Pulmonary artery endothelial cell (primary cell): Measurements from ENCODE around the gene LRGUK. TPM values are rescaled to one million over a fixed set of nuclear protein-coding genes. Genes with fewer than 3 reads are reported as not detected.
"Not testable (repeated sequence)": the region's sequence is repeated elsewhere in the genome, so short reads cannot be mapped to it uniquely, and the experiment has no call there.

Experiments
- DNase-seq: peaks from one replicate; pipeline ENCODE4 v3.0.0-alpha.2; 2011; ENCODE audit warnings: low read depth, low spot score
- total RNA-seq: library from RNA; depleted of rRNA; stranded (reverse); fragments of >200 nt; gene quantifications from 2 replicates; pipeline ENCODE4 v1.2.3, GENCODE V29; 2014

Gene LRGUK
- 0.07 and 0.11 TPM in 2 replicates for total RNA-seq

DNA sequence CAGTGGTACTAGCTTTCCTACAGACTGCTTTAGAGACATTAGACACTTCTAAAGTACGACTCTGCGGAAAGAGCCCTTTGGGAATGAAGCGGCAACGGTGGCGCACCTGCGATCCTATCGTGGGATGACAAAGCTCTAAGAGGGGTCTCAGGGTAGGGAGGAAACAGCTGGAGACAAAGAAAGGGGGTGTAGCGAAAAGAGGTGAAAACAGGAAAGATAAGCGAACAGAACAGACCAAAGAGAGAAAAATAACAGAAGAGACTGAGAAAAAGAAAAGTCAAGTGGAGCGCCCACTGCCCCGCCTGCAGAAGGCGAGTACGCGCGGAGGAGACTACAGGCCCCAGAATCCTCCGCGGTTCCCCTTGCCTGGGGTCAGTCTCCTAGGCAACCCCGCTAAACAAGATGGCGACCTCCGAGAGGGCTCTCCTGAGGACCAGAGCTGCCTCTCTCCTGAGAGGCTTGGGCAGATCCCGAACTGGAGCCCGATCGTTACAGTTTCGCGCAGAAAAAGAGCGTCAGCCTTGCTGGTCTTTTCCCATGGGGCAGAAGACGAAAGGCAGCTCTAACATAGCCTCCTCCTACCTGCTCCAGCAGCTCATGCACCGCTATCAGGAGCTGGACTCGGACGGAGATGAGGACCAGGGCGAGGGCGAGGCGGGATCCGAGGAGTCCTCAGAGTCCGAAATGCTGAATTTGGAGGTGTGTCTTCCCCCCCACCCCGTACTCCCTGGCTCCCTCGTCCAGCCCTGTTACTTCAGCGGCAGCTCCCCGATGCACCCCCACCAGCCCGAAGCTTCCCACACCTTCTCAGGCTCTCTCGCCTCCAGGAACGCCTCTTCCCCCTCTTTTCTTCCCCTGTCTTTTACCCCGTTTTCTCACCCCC lies at the start of gene LRGUK:
Gene LRGUK, plus strand, starts transcription at position 375 of the 883 bp plus-strand sequence. Its CDS starts 28 bp downstream, at position 403.
- DNase-seq: peak; percentile 24

DNA sequence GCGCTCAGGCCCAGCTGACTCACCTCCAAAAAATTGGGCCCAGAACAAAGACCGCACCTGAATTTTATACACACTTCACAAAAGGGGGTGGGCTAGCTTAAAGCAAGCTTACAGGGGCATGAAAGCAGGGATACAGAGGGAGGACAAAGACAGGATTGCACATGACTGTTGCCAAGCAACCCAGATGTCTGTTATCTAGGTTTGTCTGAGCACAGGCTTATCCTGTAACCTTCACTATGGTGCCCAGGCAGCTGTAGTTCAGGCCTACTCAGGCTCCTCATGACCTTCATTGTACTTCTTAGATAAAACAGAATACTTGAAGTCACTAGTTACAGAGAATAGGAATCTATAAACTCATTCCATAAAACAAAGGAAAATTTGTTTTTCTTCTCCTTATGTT lies 49.6 kb upstream of the LRGUK start:
- DNase-seq: not testable (repeated sequence)

- no peak for DNase-seq
These were observed 48.1 kb upstream of the LRGUK start for GRCh38 chr7:134078991-134079390.

- DNase-seq: no peak
These were observed 45.4 kb upstream of the LRGUK start for GRCh38 chr7:134081695-134082094.

GRCh38 chr7:134083766-134084487 lies 43.2 kb upstream of the LRGUK start:
- DNase-seq: no peak

GRCh38 chr7:134084488-134085144 lies 42.5 kb upstream of the LRGUK start:
- DNase-seq: no peak

- no peak for DNase-seq
These were observed 41.8 kb upstream of the LRGUK start for GRCh38 chr7:134085311-134085710.

- DNase-seq: no peak
These were observed 40.0 kb upstream of the LRGUK start for GRCh38 chr7:134086998-134087735.

DNA sequence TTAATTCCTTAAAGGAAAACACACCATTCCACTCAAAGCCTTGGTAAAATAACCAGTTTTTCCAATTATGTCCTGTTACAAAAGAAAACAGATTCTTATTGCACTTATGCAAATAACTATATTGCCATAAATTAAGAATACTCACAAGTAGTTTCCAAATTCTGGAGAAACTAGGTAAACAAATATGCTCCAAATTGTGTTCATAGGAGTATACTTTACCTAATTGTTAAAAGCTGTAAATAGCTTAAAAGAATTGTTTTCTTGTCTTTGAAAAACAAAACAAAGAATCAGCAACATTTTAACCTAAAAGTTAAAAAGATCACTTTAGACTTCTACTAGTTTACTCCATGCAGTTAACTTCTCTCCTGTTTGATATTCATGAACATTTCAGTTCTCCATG lies 38.9 kb upstream of the LRGUK start:
- DNase-seq: no peak

DNA sequence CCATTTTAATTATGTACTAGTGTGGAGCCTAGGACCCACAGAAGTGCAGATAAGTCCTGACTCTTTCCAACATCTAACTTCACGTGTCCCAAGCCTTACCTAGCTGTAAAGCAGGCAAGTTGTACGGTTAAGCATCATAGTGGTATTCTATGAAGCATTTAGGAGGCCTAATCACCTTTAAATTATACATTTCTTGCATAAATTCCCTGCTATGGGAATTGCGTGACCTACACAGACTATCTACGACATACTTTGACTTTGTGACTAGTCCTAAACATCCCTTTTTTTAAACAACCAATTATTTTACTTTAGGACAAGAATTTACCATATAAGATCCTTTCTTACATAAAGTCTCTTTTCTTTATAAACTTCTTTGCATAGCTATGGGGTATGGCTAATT lies 37.7 kb upstream of the LRGUK start:
- no peak for DNase-seq

GRCh38 chr7:134098072-134098471 lies 29.1 kb upstream of the LRGUK start:
- no peak for DNase-seq

GRCh38 chr7:134101716-134102115 lies 25.4 kb upstream of the LRGUK start:
- DNase-seq: no peak

- DNase-seq: no peak
These were observed 23.0 kb upstream of the LRGUK start for GRCh38 chr7:134104166-134104565.

DNA sequence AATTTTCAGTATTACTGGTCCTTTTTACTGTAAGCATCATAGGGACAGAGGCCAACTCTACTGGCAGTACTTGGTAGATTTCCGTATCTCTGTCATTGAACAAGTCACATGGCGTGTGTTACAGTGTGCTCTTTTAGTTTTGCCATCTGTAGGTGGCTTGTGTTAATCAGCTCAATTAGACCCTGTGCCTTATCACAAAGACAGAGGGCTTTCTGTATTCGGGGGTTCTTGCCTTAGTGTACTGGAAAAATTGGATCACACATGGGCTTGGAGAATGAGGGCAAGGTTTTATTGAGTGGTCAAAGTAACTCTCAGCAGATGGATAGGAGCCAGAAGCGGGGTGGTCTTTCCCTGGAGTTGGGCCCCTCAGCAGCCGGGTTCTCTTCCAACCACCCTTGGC lies 21.3 kb upstream of the LRGUK start:
- DNase-seq: no peak

DNA sequence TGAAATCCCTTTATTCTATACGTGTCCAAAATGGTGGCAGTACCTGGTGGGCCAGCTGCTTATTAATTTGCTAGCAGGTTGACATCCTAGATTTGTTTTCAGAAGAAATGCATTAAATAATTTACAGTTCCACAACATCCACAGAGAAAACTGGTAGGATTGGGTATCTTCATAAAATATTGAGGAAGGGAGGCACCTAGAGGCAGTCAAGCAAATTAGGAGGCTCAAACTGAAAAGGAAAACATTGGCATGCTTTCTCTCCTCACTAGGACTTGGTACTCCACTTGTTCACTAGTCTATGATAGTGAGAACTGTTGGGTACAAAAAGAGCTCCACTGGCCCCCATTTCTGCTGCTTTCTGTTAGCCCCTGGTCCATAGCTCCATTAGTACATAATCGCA lies 18.3 kb upstream of the LRGUK start:
- no peak for DNase-seq

GRCh38 chr7:134113655-134114054 lies 13.5 kb upstream of the LRGUK start:
- DNase-seq: no peak

DNA sequence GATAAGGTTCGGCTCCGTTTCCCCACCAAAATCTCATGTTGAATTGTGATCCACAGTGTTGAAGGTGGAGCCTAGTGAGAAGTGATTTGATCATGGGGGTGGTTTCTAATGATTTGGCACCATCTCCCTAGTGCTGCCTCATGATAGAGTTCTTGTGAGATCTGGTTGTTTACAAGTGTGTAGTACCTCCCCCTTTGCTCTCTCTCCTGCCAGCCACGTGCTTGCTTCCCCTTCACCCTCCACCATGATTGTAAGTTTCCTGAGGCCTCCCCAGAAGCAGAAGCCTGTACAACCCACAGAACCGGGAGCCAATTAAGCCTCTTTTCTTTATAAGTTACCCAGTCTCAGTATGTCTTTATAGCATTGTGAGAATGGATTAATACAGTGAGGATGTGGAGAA lies 12.1 kb upstream of the LRGUK start:
- no peak for DNase-seq

- DNase-seq: no peak
These were observed 6.7 kb upstream of the LRGUK start for GRCh38 chr7:134120405-134120804.

DNA sequence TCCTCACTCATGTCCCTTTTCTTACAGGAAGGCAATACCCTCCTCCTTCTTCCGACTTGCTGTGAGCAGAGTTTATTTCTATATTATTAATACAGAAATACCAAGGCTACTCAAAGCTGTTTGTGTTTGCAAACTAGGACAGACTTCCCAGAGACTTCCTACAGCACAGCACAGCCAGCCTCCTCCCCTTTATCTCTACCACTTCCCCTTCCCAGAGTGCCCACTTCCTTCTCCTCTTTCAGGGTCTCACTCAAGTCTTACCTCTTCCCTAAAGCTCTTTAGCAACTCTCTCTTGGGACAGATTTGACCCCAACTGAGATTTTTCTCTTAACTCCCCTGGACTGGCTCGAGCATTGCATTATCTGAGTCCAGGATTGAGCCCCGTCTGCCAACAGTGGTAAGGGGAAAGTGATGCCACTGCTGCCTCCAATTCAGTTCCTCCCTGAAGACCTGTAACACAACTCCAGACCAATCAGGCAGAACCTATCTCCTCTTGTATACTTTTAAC lies 5.5 kb upstream of the LRGUK start:
- no peak for DNase-seq

- DNase-seq: no peak
These were observed 4.2 kb upstream of the LRGUK start for GRCh38 chr7:134122980-134123379.

DNA sequence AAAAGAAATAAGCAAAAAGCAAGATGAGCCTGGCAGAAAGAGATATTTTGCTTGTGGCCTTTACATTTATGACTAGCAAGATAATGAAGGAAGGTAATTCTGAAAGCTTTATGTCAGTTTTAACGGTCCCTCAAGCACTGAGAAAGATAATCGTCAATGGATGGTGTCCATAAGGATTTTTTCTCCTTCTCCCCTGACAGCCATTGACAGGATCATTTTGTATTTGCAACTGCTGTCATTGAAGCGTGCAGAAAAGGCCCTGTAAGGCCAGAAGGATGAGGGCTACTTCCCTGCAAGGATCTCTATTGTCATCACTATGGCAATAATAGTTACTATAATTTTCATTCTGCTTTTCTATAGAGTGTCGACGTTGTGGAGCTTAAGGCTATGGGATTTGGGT lies 994 bp upstream of the LRGUK start:
- DNase-seq: no peak
